Measurements from ENCODE around the gene GDPD5.
"Not testable (repeated sequence)": the region's sequence is repeated elsewhere in the genome, so short reads cannot be mapped to it uniquely, and the experiment has no call there.

The GDPD5 gene

GRCh38 chr11:75424396-75424795 lies 101.3 kb downstream of the GDPD5 start:
- no peak for DNase-seq

DNA sequence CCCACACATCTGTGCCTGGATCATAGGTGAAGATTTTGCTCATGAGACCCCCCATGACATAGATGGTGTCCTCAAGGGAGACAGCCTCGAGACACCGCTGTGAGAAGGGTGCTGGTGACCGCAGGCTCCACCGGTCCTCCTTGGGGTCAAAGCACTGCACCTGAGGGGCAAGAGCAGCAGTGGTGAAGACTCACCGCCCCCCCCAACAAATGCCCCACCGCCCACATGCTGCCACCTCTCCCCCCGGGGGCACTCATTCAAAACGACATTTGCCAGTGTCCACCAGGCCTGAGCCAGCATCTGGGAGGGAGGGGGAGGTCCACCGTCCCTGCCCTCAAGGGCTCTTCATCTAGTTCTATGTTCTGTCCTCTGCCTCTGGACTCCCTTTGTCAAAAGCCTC lies 102.0 kb downstream of the GDPD5 start:
- no peak for DNase-seq

- DNase-seq, result no peak
Observed at GRCh38 chr11:75422248-75423231, 103.2 kb downstream of the GDPD5 start.

GRCh38 chr11:75421902-75422247 lies 103.9 kb downstream of the GDPD5 start:
- DNase-seq, result no peak

DNA sequence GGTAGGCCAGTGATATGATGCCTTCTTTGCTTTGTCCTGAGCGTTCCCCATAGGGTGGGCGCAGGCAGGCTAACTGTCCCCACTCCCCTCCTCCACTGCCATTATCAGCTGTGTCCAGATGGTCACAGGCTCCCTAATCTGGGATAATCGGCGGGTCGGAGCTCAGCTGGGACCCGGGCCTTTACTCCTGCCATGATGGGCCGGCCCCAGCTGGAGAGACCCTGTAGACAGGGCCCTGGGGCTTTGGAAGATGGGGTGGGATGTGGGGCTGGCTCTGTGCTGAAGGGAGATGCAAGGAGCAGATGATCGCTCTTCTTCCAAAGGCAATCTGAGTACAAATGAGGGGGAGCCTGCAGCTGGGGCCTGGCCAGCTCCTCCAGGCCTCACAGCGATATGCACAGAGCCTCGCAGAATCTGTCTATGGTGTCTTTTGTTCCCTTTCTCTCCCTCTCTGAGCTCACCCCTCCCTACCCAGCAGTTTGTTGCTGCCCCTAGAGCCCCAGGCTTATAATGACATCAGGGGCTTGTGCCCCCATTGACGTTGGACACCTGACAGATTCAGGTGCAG lies 104.6 kb downstream of the GDPD5 start:
- no peak for DNase-seq

DNA sequence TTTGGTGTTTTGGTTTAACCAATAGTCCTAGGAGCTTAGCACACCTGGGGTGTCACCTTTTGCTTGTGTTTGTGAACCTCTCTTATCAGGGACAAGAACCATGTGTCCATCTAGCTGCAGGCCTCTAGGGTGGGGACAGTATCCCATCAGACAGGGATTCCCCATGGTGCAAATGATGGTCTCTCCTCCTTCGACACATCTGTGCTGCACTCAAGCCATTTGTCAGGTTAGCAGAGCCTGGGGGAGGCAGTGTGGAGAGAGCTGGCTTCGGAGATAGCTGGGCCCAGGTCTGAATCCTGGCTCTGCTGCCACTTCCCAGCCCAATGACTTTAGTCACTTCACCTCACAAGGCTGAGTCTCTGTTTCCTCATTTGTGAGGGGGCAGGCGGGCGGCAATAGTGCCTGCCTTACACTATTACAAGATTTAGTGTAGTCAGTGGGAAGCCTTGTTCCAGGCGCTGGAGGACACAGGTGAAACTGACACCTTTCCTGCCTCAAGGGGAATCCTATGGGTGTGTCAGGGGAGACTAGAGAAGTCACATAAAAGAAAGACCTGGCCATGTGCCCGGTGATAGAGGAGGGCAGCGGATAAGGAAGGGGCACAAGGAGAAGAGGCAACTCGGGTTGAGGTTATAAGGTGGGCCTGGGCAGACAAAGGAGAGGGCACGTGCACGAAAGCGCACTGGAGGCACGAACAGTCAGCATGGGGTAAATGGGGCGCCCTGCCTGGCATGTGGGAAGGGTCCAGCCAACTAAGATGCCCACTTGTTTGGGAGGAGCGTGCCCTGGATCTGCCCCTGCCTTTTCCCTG lies 105.3 kb downstream of the GDPD5 start:
- DNase-seq, result no peak

GRCh38 chr11:75413864-75414263 lies 111.9 kb downstream of the GDPD5 start:
- DNase-seq, result no peak

- DNase-seq, result not testable (repeated sequence)
Observed at GRCh38 chr11:75413146-75413545, 112.6 kb downstream of the GDPD5 start.

- DNase-seq, result not testable (repeated sequence)
Observed at GRCh38 chr11:75409971-75410370, 115.8 kb downstream of the GDPD5 start.

- no peak for DNase-seq
Observed at GRCh38 chr11:75408957-75409219, 116.9 kb downstream of the GDPD5 start.

DNA sequence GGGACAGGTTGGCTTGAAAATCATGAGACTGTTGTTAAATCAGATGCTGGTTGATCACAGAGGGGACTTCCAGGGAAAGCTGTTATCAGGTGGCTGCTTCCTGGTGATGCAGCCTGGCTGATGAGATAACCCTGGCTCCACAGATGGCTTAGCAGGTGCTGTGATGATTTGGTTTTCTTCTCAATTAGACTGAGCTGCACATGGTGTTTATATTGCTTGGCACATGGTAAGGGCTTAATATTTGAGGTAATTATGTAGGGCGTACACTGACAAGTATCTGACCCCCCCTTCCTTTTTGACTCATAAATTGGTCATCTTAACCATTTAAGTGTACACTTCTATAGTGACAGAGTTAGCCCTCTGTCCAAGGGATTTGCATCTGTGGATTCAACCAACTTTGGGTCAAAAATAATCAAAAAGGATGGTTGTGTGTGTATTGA lies 119.4 kb downstream of the GDPD5 start:
- DNase-seq, result no peak

- no peak for DNase-seq
Observed at GRCh38 chr11:75403983-75404658, 121.6 kb downstream of the GDPD5 start.

- DNase-seq, result no peak
Observed at GRCh38 chr11:75403037-75403436, 122.7 kb downstream of the GDPD5 start.

DNA sequence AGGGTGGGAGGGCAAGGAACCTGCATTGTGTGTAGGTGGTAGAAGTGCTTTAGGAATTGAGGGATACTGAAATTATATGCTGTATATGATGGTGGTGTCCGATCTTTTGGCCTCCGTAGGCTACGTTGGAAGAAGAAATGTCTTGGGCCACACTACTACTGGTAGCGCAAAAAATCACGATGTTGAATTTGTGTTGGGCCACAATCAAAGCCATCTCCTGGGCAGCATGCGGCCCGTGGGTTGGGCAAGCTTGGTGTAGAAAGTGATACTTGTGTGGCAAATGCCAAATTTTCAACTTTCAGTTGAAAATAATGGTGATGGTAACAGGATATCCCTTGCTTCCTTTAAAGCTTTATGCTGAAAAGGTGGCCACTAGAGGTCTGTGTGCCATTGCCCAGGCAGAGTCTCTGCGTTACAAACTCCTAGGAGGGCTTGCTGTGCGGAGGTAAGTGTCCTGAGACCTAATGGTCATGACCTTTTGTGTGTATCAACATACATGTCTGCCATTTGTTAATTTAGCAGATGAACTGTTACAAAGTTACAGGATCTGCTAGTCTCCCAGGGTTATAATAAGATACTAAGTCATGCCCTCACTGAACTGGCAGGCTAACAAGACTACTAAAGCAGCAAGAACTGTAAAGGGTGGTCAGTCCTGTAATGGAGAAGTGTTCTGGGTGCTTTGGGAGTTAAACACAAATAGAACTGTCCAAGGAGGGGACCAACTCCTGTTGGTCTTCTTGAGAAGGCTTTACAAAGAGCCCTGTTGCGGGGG lies 123.6 kb downstream of the GDPD5 start:
- DNase-seq, result no peak

DNA sequence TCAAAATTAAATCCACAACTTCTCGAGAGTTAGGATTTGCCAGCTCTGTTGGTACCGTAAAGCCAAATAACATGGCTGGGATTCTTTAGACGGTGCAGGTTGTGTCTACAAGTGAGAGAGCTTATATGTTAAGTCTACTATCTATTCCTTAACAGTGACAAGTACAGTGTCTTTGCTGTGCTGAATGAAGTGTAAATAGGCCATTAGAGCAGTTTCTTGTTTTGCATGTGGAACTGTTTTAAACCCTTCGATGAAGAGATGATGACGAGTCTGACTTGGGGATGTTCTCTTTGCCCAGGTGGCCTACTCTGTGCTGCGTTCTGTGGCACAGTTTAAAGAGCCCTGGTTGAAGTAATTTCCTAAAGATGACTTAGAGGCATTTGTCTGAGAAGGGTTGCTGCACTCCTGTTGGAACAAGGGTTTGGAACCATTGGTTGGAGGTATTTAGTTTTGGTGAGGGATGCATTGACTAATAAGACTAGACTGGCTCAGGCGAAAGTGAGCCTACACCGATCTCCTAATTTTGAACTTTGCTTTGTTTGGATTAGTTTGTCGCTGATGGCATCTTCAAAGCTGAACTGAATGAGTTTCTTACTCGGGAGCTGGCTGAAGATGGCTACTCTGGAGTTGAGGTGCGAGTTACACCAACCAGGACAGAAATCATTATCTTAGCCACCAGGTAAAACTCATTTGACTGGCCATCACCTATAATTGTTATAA lies 125.4 kb downstream of the GDPD5 start:
- peak in 1 of 2 experiments; percentile 23 for DNase-seq

- DNase-seq, result peak; percentile 84 to 97
Observed at GRCh38 chr11:75399344-75400145, 126.2 kb downstream of the GDPD5 start, which contains the start of gene RPS3. Gene RPS3 (plus strand): TSS chr11:75399518. CDS start chr11:75399548, 30 bp downstream.

DNA sequence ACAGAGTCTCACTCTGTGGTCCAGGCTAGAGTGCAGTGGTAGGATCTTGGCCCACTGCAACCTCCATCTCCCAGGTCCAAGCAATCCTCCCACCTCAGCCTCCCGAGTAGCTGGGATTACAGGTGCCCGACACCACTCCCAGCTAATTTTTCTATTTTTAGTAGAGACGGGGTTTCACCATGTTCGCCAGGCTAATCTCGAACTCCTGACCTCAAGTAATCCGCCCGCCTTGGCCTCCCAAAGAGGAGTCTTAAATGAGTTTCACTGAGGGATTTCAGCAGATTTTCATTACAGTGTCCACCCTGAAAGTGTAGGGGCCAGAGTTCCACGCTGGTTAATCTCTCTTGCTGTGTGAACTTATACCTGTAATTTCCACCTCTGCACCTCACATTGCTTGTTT lies 126.8 kb downstream of the GDPD5 start:
- no peak for DNase-seq

DNA sequence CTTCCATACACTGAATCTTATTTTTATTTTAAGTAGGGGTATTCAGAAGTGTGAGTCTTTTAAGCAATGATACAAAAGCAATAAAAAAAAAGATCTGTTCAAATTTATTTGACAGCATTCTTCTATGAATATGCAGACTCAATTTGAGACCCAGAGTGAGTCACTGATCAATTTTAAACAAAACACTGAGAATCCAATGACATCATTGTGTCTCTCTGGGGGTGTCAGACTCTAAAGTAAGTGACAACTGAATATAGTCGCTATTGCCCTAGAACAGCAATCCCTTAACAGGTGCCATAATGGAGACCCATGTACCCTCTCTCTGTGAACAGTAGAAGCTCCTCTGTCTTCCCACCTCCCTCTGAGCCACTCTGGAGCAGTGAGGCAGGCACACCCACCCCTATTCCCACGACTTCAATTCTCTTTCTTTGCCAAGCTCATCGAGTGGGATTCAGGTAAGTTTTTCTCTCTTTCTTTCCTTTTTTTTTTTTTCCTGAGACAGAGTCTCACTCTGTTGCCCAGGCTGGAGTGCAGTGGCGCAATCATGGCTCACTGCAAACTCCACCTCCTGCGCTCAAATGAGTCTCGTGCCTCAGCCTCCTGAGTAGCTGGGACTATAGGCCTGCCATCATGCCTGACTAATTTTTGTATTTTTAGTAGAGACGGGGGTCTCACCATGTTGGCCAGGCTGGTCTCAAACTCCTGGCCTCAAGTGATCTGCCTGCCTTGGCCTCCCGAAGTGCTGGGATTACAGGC lies 131.5 kb downstream of the GDPD5 start:
- DNase-seq, result no peak

GRCh38 chr11:75389925-75390324 lies 135.8 kb downstream of the GDPD5 start:
- DNase-seq, result no peak

- DNase-seq, result no peak
Observed at GRCh38 chr11:75389276-75389605, 136.5 kb downstream of the GDPD5 start.
